Daoy (cell line): Measurements from ENCODE around the gene GJD2. TPM values are rescaled to one million over a fixed set of nuclear protein-coding genes. Genes with fewer than 3 reads are reported as not detected.

Experiments used
- DNase-seq: peaks from one replicate; pipeline ENCODE4 v3.0.0-alpha.2; 2015; ENCODE audit warnings: low read depth
- total RNA-seq: library from RNA; depleted of rRNA; stranded (reverse); fragments of >200 nt; shearing (Covaris generic); gene quantifications from 2 replicates; pipeline ENCODE4 v1.2.3, GENCODE V29; 2014

GJD2 gene
- total RNA-seq, 1 experiment from 2014 or later: not detected

GRCh38 chr15:34773013-34773412 is 18.2 kb upstream of the GJD2 start:
- DNase-seq: no peak

- DNase-seq: no peak
Observed at GRCh38 chr15:34772312-34772711, 17.5 kb upstream of the GJD2 start.

GRCh38 chr15:34769711-34770110 is 14.9 kb upstream of the GJD2 start:
- no peak for DNase-seq

- DNase-seq: no peak
Observed at GRCh38 chr15:34768530-34768929, 13.7 kb upstream of the GJD2 start.

GRCh38 chr15:34765741-34766140 is 10.9 kb upstream of the GJD2 start:
- DNase-seq: no peak

GRCh38 chr15:34760909-34761308 is 6.1 kb upstream of the GJD2 start:
- no peak for DNase-seq

GRCh38 chr15:34759992-34760391 is 5.2 kb upstream of the GJD2 start:
- no peak for DNase-seq

- DNase-seq: no peak
Observed at GRCh38 chr15:34759347-34759746, 4.5 kb upstream of the GJD2 start.

- no peak for DNase-seq
Observed at GRCh38 chr15:34757262-34757661, 2.5 kb upstream of the GJD2 start.

- no peak for DNase-seq
Observed at GRCh38 chr15:34755419-34755773, 598 bp upstream of the GJD2 start.

- no peak for DNase-seq
Observed at GRCh38 chr15:34754171-34754601, 612 bp downstream of the GJD2 start.

- DNase-seq: peak; percentile 59
Observed at GRCh38 chr15:34753236-34753894, 1.4 kb downstream of the GJD2 start.

- DNase-seq: no peak
Observed at GRCh38 chr15:34749691-34750090, 5.1 kb downstream of the GJD2 start.

GRCh38 chr15:34739346-34739745 is 15.5 kb downstream of the GJD2 start:
- DNase-seq: no peak

- DNase-seq: no peak
Observed at GRCh38 chr15:34738002-34738401, 16.8 kb downstream of the GJD2 start.

- DNase-seq: no peak
Observed at GRCh38 chr15:34737477-34737876, 17.3 kb downstream of the GJD2 start.

- no peak for DNase-seq
Observed at GRCh38 chr15:34734303-34734702, 20.5 kb downstream of the GJD2 start.

- DNase-seq: no peak
Observed at GRCh38 chr15:34733621-34734020, 21.2 kb downstream of the GJD2 start.

- DNase-seq: no peak
Observed at GRCh38 chr15:34732430-34732829, 22.4 kb downstream of the GJD2 start.

GRCh38 chr15:34730701-34731100 is 24.1 kb downstream of the GJD2 start:
- DNase-seq: no peak

GRCh38 chr15:34729886-34730285 is 24.9 kb downstream of the GJD2 start:
- no peak for DNase-seq

- no peak for DNase-seq
Observed at GRCh38 chr15:34729056-34729455, 25.7 kb downstream of the GJD2 start.

GRCh38 chr15:34726406-34727100 is 28.2 kb downstream of the GJD2 start:
- no peak for DNase-seq

GRCh38 chr15:34725556-34725955 is 29.2 kb downstream of the GJD2 start:
- no peak for DNase-seq
